MM.1S (cell line): ENCODE data around the gene NNT.
A peak's percentile ranks its signal among the peaks of the same experiment; 100 is the strongest.

ENCODE experiments used
- CTCF ChIP-seq: fragments of 300-600 bp; sonication (generic); IDR thresholded peaks from 2 replicates; pipeline ENCODE4 v1.5.1; 2016; ENCODE audit warnings: antibody characterized with exemption, low read length, mixed read lengths
- EZH2 ChIP-seq: fragments of 300-600 bp; sonication (generic); optimal IDR thresholded peaks from 2 replicates; pipeline ENCODE3; 2017; ENCODE audit warnings: low read depth, mild to moderate bottlenecking, antibody characterized with exemption, low read length, mixed read lengths

- TF ChIP-seq CTCF (peak; percentile 41), EZH2 (no peak)
Measured at GRCh38 chr5:43556857-43557542, 46.0 kb upstream of the NNT start, which contains the start of gene PAIP1.
